Aorta (tissue), 5 donors: Measurements from ENCODE around the gene MRPL51. TPM values are rescaled to one million over a fixed set of nuclear protein-coding genes. Genes with fewer than 3 reads are reported as not detected.
A peak's percentile ranks its signal among the peaks of the same experiment; 100 is the strongest.

Experiments used
- ATAC-seq: fragments of 200-7000 bp; cut with Tn5 transposase; one replicate; pipeline ENCODE4 v1.9.1; 2022; ENCODE audit warnings: moderate library complexity; ENCODE audit not compliant: low FRiP score
- DNase-seq, 2 donors: peaks; one replicate each; pipeline ENCODE4 v3.0.0-alpha.2; 2020
- H3K27ac ChIP-seq, 2 donors: one replicate each; pipeline ENCODE4 v1.5.1; 2013; ENCODE audit warnings: low read length in 2 of 2, mild to moderate bottlenecking in 2 of 2, moderate library complexity in 2 of 2, control low read depth in 1 of 2, inconsistent platforms in 1 of 2, low read depth in 1 of 2
- H3K27me3 ChIP-seq, 2 donors: one replicate each; pipeline ENCODE4 v1.6.1; 2013; ENCODE audit warnings: control low read depth in 1 of 2, low read length in 1 of 2, mild to moderate bottlenecking in 1 of 2, moderate library complexity in 1 of 2; ENCODE audit not compliant: insufficient read depth in 2 of 2, control insufficient read depth in 1 of 2
- H3K36me3 ChIP-seq, 2 donors: one replicate each; pipeline ENCODE4 v1.6.1; 2013; ENCODE audit warnings: control low read depth in 1 of 2, low read length in 1 of 2, mild to moderate bottlenecking in 1 of 2; ENCODE audit not compliant: insufficient read depth in 2 of 2, control insufficient read depth in 1 of 2
- H3K4me1 ChIP-seq, 2 donors: one replicate each; pipeline ENCODE4 v1.6.1; 2013; ENCODE audit warnings: low read length in 2 of 2, control low read depth in 1 of 2, mild to moderate bottlenecking in 1 of 2, moderate library complexity in 1 of 2; ENCODE audit not compliant: insufficient read depth in 2 of 2, control insufficient read depth in 1 of 2
- H3K4me3 ChIP-seq, 2 donors: one replicate each; pipeline ENCODE4 v1.5.1; 2013; ENCODE audit warnings: low read length in 2 of 2, control low read depth in 1 of 2, mild to moderate bottlenecking in 1 of 2
- H3K9me3 ChIP-seq: one replicate; pipeline ENCODE4 v1.6.1; 2013; ENCODE audit warnings: mild to moderate bottlenecking, low read length; ENCODE audit not compliant: control insufficient read depth
- WGBS, 2 donors: extraction: QIAGEN DNeasy Blood & Tissue Kit; methylation state at CpG; one replicate each; pipeline ENCODE4 v1.1.7; 2013; 5-methylcytosine and 5-hydroxymethylcytosine counted together
- intact Hi-C, 2 donors: fragments of 100-400 bp; cut with DNase I; formaldehyde crosslinking; loops; one replicate each; pipeline versions ENCODE4 v1.14.2 to v1.15.0; 2022
- polyA plus RNA-seq, 2 donors: library from polyadenylated mRNA; stranded (reverse); fragments of 200-250 nt; gene quantifications; one replicate each; pipeline ENCODE4 v1.2.3, GENCODE V29; 2013
- total RNA-seq, 2 donors: library from RNA; stranded (reverse); fragmentation: NEBNext Ultra II Directional; extraction: Animal tissue kit (Norgen Biotek cat#: 25700); gene quantifications; one replicate each; pipeline ENCODE4 v1.2.1, GENCODE V29; 2021
- donor health status: healthy with polysubstance abuse.
- donor health status: Bipolar disorder and iron deficiency.
- donor health status: DM: no; HTN: no; CAD: no.
- donor health status: DM: no; HTN: no; CAD: no.
- donor health status: DM: yes; HTN: yes; CAD: no.

The MRPL51 gene
- total and polyA plus RNA-seq, 4 donors: 91.8 to 283 (median 110) TPM

DNA sequence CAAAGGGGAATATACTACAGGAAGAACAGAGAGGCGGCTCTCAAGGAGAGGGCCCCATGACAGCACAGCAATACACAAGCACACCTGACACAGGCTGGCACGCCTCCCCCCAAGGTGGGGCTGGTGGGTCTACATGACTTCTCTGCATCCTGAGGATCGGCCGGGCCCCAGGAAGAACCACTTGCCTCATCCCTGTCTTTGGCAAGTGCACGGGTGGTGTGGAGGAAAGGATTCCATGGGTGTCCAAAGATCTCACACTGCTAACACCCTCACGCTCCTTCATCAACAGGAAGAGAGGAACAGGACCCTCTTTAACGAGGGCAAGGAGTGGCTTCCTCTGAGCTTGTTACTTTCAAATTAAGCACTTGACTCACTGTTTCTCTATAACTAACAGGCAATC is 29.8 kb downstream of the MRPL51 start:
- DNase-seq: peak in 1 of 2 donors; percentile 59

GRCh38 chr12:6462234-6462995 is 30.6 kb downstream of the MRPL51 start:
- Histone ChIP-seq H3K4me3 (no peak overlapping the region), H3K4me1 (no peaks in the 10 kb centered on the region), H3K27ac (no peak overlapping the region), H3K9me3 (no peaks in the 10 kb centered on the region), H3K27me3 (no peaks in the 10 kb centered on the region), H3K36me3 (peaks cover 0 to 8% of the 10 kb centered on the region in 2 donors)
- 81 to 84% methylated on average over 12 to 14 of the region's 14 CpGs for WGBS, 2 donors
- intact Hi-C loops: no loop called here
- DNase-seq: peak in 1 of 2 donors; percentile 36
- ATAC-seq: no peak

More for the DNA sequence above, 29.8 kb downstream of the MRPL51 start:
- 85 to 87% methylated on average over 7 of the region's 7 CpGs for WGBS, 2 donors
- Histone ChIP-seq H3K36me3 (peaks cover 0 to 7% of the 10 kb centered on the region in 2 donors), H3K4me3 (no peak overlapping the region), H3K9me3 (no peaks in the 10 kb centered on the region), H3K27ac (no peak overlapping the region), H3K4me1 (no peaks in the 10 kb centered on the region), H3K27me3 (no peaks in the 10 kb centered on the region)
- no peak for ATAC-seq
- intact Hi-C loops: no loop called here

GRCh38 chr12:6461401-6462233 is 31.4 kb downstream of the MRPL51 start:
- ATAC-seq (peak; percentile 23), DNase-seq (peak; percentile 70 to 84)
- Histone ChIP-seq H3K4me1 (no peaks in the 10 kb centered on the region), H3K4me3 (no peak overlapping the region), H3K9me3 (no peaks in the 10 kb centered on the region), H3K27me3 (no peaks in the 10 kb centered on the region), H3K27ac (no peak overlapping the region), H3K36me3 (peaks cover 0 to 9% of the 10 kb centered on the region in 2 donors)
- intact Hi-C loops: no loop called here
- WGBS, 2 donors: 77% methylated on average over 15 of the region's 15 CpGs

GRCh38 chr12:6460751-6461371 is 32.2 kb downstream of the MRPL51 start:
- H3K36me3 ChIP-seq: peaks cover 0 to 7% of the 10 kb centered on the region in 2 donors

DNA sequence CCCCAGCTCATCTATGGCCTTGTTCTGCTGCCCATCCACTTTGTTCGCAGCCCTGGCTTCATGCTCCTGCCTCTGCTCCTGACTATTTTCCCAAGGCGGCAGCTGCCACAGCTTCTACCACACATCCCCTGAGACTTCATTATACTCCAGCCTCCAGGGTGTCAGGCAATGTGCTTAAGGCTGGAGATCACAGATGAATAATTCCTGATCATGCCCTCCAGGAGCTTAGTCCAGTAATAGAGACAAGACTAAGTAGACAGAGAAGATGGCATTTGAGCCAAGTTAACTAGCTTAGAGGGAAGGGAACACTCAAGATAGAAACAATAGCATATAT is 34.1 kb downstream of the MRPL51 start:
- no peak overlapping the region for H3K4me3 ChIP-seq
- 84 to 85% methylated on average over 2 of the region's 2 CpGs for WGBS, 2 donors
- peaks cover 0 to 6% of the 10 kb centered on the region in 2 donors for H3K36me3 ChIP-seq
- DNase-seq (no peak), ATAC-seq (no peak)
- no peak overlapping the region for H3K27ac ChIP-seq
- no peaks in the 10 kb centered on the region for H3K9me3 ChIP-seq
- no peaks in the 10 kb centered on the region for H3K27me3 ChIP-seq
- H3K4me1 ChIP-seq: no peaks in the 10 kb centered on the region
- intact Hi-C loops: no loop called here

More at GRCh38 chr12:6460751-6461371, 32.2 kb downstream of the MRPL51 start:
- no peaks in the 10 kb centered on the region for H3K27me3 ChIP-seq
- no peaks in the 10 kb centered on the region for H3K4me1 ChIP-seq
- H3K4me3 ChIP-seq: no peak overlapping the region
- DNase-seq (no peak), ATAC-seq (no peak)
- intact Hi-C loops: no loop called here
- WGBS, 2 donors: 71 to 76% methylated on average over 10 of the region's 10 CpGs
- no peak overlapping the region for H3K27ac ChIP-seq
- H3K9me3 ChIP-seq: no peaks in the 10 kb centered on the region

DNA sequence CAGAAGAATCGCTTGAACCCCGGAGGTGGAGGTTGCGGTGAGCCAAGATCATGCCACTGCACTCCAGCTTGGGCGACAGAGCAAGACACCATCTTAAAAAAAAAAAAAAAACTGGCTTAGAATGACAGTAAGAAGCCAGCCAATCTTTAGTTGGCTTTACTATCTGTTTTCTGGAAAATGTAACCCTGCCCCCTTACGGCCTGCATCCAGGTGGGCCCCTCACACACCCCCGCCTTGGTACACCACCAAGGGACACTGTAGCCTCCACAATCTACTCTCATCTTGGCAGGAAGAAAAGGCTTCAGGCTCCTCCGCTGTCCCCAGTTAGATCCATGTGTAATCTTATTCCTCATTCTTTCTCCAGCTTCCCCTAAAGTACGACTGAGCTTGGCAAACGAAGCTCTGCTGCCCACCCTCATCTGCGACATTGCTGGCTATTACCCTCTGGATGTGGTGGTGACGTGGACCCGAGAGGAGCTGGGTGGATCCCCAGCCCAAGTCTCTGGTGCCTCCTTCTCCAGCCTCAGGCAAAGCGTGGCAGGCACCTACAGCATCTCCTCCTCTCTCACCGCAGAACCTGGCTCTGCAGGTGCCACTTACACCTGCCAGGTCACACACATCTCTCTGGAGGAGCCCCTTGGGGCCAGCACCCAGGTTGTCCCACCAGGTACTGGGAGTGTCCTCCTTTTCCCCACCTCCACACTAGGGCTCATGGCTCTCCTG is 34.6 kb downstream of the MRPL51 start:
- Histone ChIP-seq H3K4me3 (no peak overlapping the region), H3K36me3 (peaks cover 0 to 6% of the 10 kb centered on the region in 2 donors), H3K9me3 (no peaks in the 10 kb centered on the region), H3K27ac (no peak overlapping the region), H3K27me3 (no peaks in the 10 kb centered on the region), H3K4me1 (no peaks in the 10 kb centered on the region)
- peak in 1 of 2 donors; percentile 62 for DNase-seq
- WGBS, 2 donors: 89 to 93% methylated on average over 14 of the region's 14 CpGs
- intact Hi-C loops: no loop called here
- ATAC-seq: no peak

- Histone ChIP-seq H3K36me3 (peaks cover 0 to 4% of the 10 kb centered on the region in 2 donors), H3K9me3 (no peaks in the 10 kb centered on the region), H3K4me1 (no peaks in the 10 kb centered on the region), H3K27me3 (no peaks in the 10 kb centered on the region), H3K27ac (no peak overlapping the region), H3K4me3 (no peak overlapping the region)
- intact Hi-C loops: no loop called here
- DNase-seq (peak in 1 of 2 donors; percentile 59), ATAC-seq (no peak)
- 85 to 87% methylated on average over 12 of the region's 12 CpGs for WGBS, 2 donors
Measured at GRCh38 chr12:6457220-6457945, 35.7 kb downstream of the MRPL51 start.
